Natural killer cell (primary cell): ENCODE measurements around the gene OSM. TPM values are rescaled to one million over a fixed set of nuclear protein-coding genes. Genes with fewer than 3 reads are reported as not detected.

Experiments
- ATAC-seq, 3 donors: fragments of 150-1000 bp in 2 of 3; fragments of 200-7000 bp in 1 of 3; cut with Tn5 transposase; 1 replicate in 1 of 3; 2 replicates in 2 of 3; pipeline ENCODE4 v1.10.0; 2021; ENCODE audit warnings: mild to moderate bottlenecking in 2 of 3, moderate library complexity in 2 of 3
- DNase-seq, 2 donors: peaks; one replicate each; pipeline versions ENCODE4 v3.0.0 to v3.0.0-alpha.2; 2013 to 2021; ENCODE audit warnings: mixed read lengths in 1 of 2
- H3K27ac ChIP-seq: one replicate; pipeline ENCODE4 v1.5.1; 2013; ENCODE audit warnings: mild to moderate bottlenecking, low read length
- H3K27me3 ChIP-seq: one replicate; pipeline ENCODE4 v1.6.1; 2013; ENCODE audit warnings: low read length; ENCODE audit not compliant: control insufficient read depth, insufficient read depth
- H3K36me3 ChIP-seq: one replicate; pipeline ENCODE4 v1.6.1; 2013; ENCODE audit warnings: low read length; ENCODE audit not compliant: control insufficient read depth, insufficient read depth
- H3K4me1 ChIP-seq: one replicate; pipeline ENCODE4 v1.6.1; 2013; ENCODE audit warnings: low read length; ENCODE audit not compliant: control insufficient read depth, insufficient read depth
- H3K4me3 ChIP-seq: one replicate; pipeline ENCODE4 v1.5.1; 2013; ENCODE audit warnings: low read length
- H3K9me3 ChIP-seq: one replicate; pipeline ENCODE4 v1.6.1; 2013; ENCODE audit warnings: low read length; ENCODE audit not compliant: control insufficient read depth, insufficient read depth
- H3K27ac Mint-ChIP-seq, 2 donors: one replicate each; pipeline ENCODE4 v1.8.0; 2022; ENCODE audit warnings: mild to moderate bottlenecking in 2 of 2, mixed read lengths in 2 of 2, moderate library complexity in 1 of 2
- H3K27me3 Mint-ChIP-seq, 2 donors: one replicate each; pipeline ENCODE4 v1.8.0; 2022; ENCODE audit warnings: low read depth in 2 of 2, mixed read lengths in 2 of 2
- H3K36me3 Mint-ChIP-seq: one replicate; pipeline ENCODE4 v1.8.0; 2022; ENCODE audit warnings: mixed read lengths
- H3K4me1 Mint-ChIP-seq, 2 donors: one replicate each; pipeline ENCODE4 v1.8.0; 2022; ENCODE audit warnings: mixed read lengths in 2 of 2
- H3K4me3 Mint-ChIP-seq: one replicate; pipeline ENCODE4 v1.8.0; 2022; ENCODE audit warnings: mild to moderate bottlenecking, moderate library complexity, mixed read lengths
- H3K9me3 Mint-ChIP-seq, 2 donors: one replicate each; pipeline ENCODE4 v1.8.0; 2022; ENCODE audit warnings: mixed read lengths in 2 of 2
- WGBS: methylation state at CpG from one replicate; pipeline ENCODE4 v1.1.7; 2013; ENCODE audit warnings: missing lambda C conversion rate; ENCODE audit not compliant: insufficient coverage; 5-methylcytosine and 5-hydroxymethylcytosine counted together
- intact Hi-C: fragments of 100-400 bp; cut with micrococcal nuclease; formaldehyde crosslinking; loops from one replicate; pipeline ENCODE4 v1.14.2; 2022
- total RNA-seq, 4 donors: library from RNA; stranded (reverse); fragments of 120-200 nt in 1 of 4; gene quantifications; one replicate each; pipeline versions ENCODE4 v1.2.3 to v1.2.4, GENCODE V29; 2013 to 2022
- TF ChIP-seq, protein P1 (sequence below): fragments of 200-600 bp; IDR thresholded peaks from one replicate; pipeline ENCODE4 v1.8.0; 2022; ENCODE audit warnings: antibody characterized with exemption

OSM gene
- total RNA-seq, 3 donors from 2014 or later (not counting 1 experiment from before 2014, with no cell fraction given), result 17.4 to 142 (median 18.1) TPM

- DNase-seq, result no peak
- no peaks in the 10 kb centered on the region for H3K9me3 Mint-ChIP-seq
- Histone ChIP-seq H3K27ac (no peak overlapping the region), H3K9me3 (no peaks in the 10 kb centered on the region), H3K4me3 (no peak overlapping the region), H3K36me3 (no peaks in the 10 kb centered on the region), H3K27me3 (peaks cover 8% of the 10 kb centered on the region), H3K4me1 (peaks cover 23% of the 10 kb centered on the region)
- H3K27me3 Mint-ChIP-seq, result peaks cover 10 to 24% of the 10 kb centered on the region in 2 donors
- no peak for ATAC-seq
- peaks cover 10 to 17% of the 10 kb centered on the region in 2 donors for H3K4me1 Mint-ChIP-seq
- TF ChIP-seq, protein P1, sequence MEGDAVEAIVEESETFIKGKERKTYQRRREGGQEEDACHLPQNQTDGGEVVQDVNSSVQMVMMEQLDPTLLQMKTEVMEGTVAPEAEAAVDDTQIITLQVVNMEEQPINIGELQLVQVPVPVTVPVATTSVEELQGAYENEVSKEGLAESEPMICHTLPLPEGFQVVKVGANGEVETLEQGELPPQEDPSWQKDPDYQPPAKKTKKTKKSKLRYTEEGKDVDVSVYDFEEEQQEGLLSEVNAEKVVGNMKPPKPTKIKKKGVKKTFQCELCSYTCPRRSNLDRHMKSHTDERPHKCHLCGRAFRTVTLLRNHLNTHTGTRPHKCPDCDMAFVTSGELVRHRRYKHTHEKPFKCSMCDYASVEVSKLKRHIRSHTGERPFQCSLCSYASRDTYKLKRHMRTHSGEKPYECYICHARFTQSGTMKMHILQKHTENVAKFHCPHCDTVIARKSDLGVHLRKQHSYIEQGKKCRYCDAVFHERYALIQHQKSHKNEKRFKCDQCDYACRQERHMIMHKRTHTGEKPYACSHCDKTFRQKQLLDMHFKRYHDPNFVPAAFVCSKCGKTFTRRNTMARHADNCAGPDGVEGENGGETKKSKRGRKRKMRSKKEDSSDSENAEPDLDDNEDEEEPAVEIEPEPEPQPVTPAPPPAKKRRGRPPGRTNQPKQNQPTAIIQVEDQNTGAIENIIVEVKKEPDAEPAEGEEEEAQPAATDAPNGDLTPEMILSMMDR, result no peak
- intact Hi-C loops, result no loop called here
- H3K27ac Mint-ChIP-seq, result no peak overlapping the region
- no peak overlapping the region for H3K4me3 Mint-ChIP-seq
- H3K36me3 Mint-ChIP-seq, result no peaks in the 10 kb centered on the region
- WGBS, result 93% methylated on average over 13 of the region's 15 CpGs
Measured at GRCh38 chr22:30241576-30242371, 24.9 kb downstream of the OSM start.

GRCh38 chr22:30240541-30241417 lies 25.9 kb downstream of the OSM start:
- H3K36me3 Mint-ChIP-seq, result no peaks in the 10 kb centered on the region
- no peak for DNase-seq
- H3K27ac Mint-ChIP-seq, result no peak overlapping the region
- WGBS, result 76% methylated on average over 24 of the region's 24 CpGs
- no peaks in the 10 kb centered on the region for H3K36me3 ChIP-seq
- H3K4me1 ChIP-seq, result peaks cover 14% of the 10 kb centered on the region
- ATAC-seq, result no peak
- H3K4me3 Mint-ChIP-seq, result no peak overlapping the region
- H3K9me3 Mint-ChIP-seq, result no peaks in the 10 kb centered on the region
- no peak overlapping the region for H3K4me3 ChIP-seq
- intact Hi-C loops, result no loop called here
- peaks cover under 1 to 7% of the 10 kb centered on the region in 2 donors for H3K4me1 Mint-ChIP-seq
- H3K27me3 ChIP-seq, result peaks cover 3% of the 10 kb centered on the region
- TF ChIP-seq, protein P1, result no peak
- no peak overlapping the region for H3K27ac ChIP-seq
- no peaks in the 10 kb centered on the region for H3K9me3 ChIP-seq
- peaks cover under 1 to 16% of the 10 kb centered on the region in 2 donors for H3K27me3 Mint-ChIP-seq

DNA sequence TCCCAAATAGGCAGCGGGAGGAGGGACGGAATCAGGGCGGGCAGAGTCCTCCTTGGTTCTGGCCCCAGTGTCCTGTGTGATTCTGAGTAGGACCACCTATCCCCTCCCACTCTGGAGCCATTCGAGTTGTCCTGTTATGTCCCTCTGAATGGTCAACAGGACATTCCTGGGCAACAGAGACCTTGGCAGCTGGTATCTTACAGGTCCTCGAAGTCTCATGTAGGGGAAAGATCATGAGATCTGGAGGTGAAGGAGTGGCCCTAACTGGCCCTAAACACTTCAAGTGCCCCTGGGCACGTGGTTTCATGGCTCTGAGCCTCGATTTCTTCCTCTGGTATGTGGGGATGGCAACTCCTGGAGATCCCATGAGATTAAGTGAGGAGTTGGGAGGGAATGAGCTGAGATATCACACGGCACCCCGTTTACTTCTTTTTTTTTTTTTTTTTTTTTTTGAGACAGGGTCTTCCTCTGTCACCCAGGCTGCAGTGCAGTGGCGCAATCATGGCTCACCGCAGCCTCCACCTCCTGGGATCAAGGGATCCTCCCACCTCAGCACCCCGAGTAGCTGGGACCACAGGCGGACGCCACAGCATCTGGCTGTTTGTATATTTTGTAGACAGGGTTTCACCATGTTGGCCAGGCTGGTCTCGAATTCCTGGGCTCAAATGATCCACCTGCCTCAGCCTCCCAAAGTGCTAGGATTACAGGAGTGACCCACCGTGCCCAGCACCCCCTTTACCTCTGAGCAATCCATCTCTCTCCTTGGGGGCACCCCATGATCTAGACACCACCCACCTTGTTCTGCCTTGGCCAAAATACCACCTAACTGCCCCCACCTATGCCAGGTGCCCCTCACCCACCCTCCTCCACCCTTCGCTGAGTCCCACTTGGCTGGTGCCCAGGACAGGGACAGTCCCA lies 26.9 kb downstream of the OSM start:
- Mint-ChIP-seq H3K27ac (no peak overlapping the region), H3K9me3 (no peaks in the 10 kb centered on the region), H3K4me1 (no peaks in the 10 kb centered on the region), H3K36me3 (no peaks in the 10 kb centered on the region), H3K4me3 (no peak overlapping the region), H3K27me3 (peaks cover 0 to 7% of the 10 kb centered on the region in 2 donors)
- no peak overlapping the region for H3K4me3 ChIP-seq
- WGBS, result 90% methylated on average over 17 of the region's 17 CpGs
- ATAC-seq (no peak), DNase-seq (no peak)
- no peaks in the 10 kb centered on the region for H3K9me3 ChIP-seq
- H3K36me3 ChIP-seq, result no peaks in the 10 kb centered on the region
- TF ChIP-seq, protein P1, result no peak
- intact Hi-C loops, result loop anchor here (5.0 kb wide), 1 partner anchor 42 kb away; no protein-coding TSS in a partner anchor
- no peak overlapping the region for H3K27ac ChIP-seq
- no peaks in the 10 kb centered on the region for H3K27me3 ChIP-seq
- peaks cover 5% of the 10 kb centered on the region for H3K4me1 ChIP-seq
